RWPE1 (cell line): ENCODE results near the gene CCDC178.

Experiments
- CTCF ChIA-PET: fragments of 350-600 bp; sonication (Branson Sonifier 250); formaldehyde crosslinking; extraction: SDS; loops from one replicate; lab custom pipeline; 2021; lab: Yijun Ruan, JAX
- POLR2A ChIA-PET: fragments of 400-600 bp; formaldehyde crosslinking; extraction: SDS; loops from one replicate; lab custom pipeline; 2020; ENCODE audit warnings: antibody characterized with exemption; ENCODE audit not compliant: low non-redundant PET; lab: Yijun Ruan, JAX
- DNase-seq: peaks from one replicate; pipeline ENCODE4 v3.0.0; 2012; ENCODE audit warnings: low spot score
- H3K27ac ChIP-seq: fragments of 450-650 bp; 2 replicates; pipeline ENCODE4 v1.5.1; 2017
- TF ChIP-seq, protein P1 (sequence below): fragments of 450-650 bp; conservative IDR thresholded peaks from 2 replicates; pipeline ENCODE4 v1.5.1; 2017; ENCODE audit warnings: low read depth, mild to moderate bottlenecking

CCDC178 gene

GRCh38 chr18:33076601-33077000 lies 363.9 kb downstream of the CCDC178 start:
- CTCF ChIA-PET: no interaction called here
- H3K27ac ChIP-seq: no peak overlapping the region
- no peak for DNase-seq
- TF ChIP-seq, protein P1, sequence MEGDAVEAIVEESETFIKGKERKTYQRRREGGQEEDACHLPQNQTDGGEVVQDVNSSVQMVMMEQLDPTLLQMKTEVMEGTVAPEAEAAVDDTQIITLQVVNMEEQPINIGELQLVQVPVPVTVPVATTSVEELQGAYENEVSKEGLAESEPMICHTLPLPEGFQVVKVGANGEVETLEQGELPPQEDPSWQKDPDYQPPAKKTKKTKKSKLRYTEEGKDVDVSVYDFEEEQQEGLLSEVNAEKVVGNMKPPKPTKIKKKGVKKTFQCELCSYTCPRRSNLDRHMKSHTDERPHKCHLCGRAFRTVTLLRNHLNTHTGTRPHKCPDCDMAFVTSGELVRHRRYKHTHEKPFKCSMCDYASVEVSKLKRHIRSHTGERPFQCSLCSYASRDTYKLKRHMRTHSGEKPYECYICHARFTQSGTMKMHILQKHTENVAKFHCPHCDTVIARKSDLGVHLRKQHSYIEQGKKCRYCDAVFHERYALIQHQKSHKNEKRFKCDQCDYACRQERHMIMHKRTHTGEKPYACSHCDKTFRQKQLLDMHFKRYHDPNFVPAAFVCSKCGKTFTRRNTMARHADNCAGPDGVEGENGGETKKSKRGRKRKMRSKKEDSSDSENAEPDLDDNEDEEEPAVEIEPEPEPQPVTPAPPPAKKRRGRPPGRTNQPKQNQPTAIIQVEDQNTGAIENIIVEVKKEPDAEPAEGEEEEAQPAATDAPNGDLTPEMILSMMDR: no peak
- POLR2A ChIA-PET: no interaction called here

DNA sequence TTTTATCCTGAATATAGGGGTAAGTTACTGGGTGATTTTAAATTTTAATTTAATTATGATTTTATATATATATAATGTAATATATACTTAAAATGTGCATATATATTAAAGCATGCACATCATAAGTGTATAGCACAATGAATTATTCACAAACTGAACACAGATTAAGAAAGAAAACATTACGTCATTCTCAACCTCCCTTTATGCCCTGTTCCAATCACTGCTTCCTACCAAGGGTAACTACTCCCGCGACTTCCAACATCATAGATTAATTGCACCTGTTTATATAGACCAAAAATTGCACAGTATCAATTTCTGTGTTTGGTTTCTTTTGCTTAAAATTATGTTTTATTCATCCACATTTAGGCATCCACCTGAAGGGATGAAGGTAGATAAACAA lies 366.4 kb downstream of the CCDC178 start:
- no peak for DNase-seq
- H3K27ac ChIP-seq: no peak overlapping the region
- TF ChIP-seq, protein P1: no peak
- ChIA-PET POLR2A (no interaction called here), CTCF (no interaction called here)

DNA sequence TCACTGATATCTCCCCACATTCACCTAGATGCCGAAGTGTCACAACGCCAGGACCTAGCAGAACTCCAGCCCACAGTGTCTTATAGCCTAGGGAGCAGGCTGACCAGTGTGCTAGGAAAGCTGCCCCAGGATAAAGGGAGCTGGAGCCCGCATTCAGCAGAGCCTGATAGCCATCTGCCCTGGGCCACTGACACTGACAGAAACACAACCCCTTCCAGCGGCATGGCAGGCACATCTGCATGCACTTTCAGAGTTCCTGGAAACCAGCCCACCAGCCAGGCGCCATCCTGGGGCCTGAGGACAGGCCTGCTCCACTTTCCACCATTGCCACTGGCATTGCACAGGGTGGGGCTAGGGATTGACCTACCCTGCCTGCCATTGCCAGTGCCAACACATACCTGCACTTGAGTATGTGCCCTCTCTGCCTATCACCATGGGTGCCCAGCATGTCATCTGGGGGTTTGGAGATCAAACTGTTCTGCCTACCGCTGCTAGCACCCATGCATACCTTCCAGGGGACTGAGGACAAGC lies 377.6 kb downstream of the CCDC178 start:
- TF ChIP-seq, protein P1: no peak
- H3K27ac ChIP-seq: no peak overlapping the region
- CTCF ChIA-PET: interaction anchor here (0.5 kb wide), 1 partner anchor 691 kb away, joined by 3 read pairs; no protein-coding TSS in a partner anchor
- POLR2A ChIA-PET: no interaction called here
- DNase-seq: no peak

GRCh38 chr18:33052886-33053285 lies 387.6 kb downstream of the CCDC178 start:
- TF ChIP-seq, protein P1: no peak
- DNase-seq: no peak
- POLR2A ChIA-PET: interaction anchor here (0.6 kb wide), 1 partner anchor 103 kb away, joined by 3 read pairs; no protein-coding TSS in a partner anchor
- CTCF ChIA-PET: interaction anchor here (0.6 kb wide), 1 partner anchor 179 kb away, joined by 3 read pairs; no protein-coding TSS in a partner anchor
- no peak overlapping the region for H3K27ac ChIP-seq

GRCh38 chr18:33051407-33051806 lies 389.1 kb downstream of the CCDC178 start:
- ChIA-PET CTCF (no interaction called here), POLR2A (no interaction called here)
- no peak overlapping the region for H3K27ac ChIP-seq
- TF ChIP-seq, protein P1: no peak
- no peak for DNase-seq

- DNase-seq: no peak
- no peak overlapping the region for H3K27ac ChIP-seq
- CTCF ChIA-PET: no interaction called here
- POLR2A ChIA-PET: no interaction called here
- TF ChIP-seq, protein P1: no peak
Observed at GRCh38 chr18:33040213-33040612, 400.3 kb downstream of the CCDC178 start.
